Vagina (tissue), 2 donors: ENCODE results near the gene MYO1A.

Experiments
- POLR2A ChIP-seq, 2 donors: fragments of 450-650 bp; IDR thresholded peaks; one replicate each; pipeline ENCODE4 v1.6.1; 2017; ENCODE audit warnings: antibody characterized with exemption in 2 of 2, mild to moderate bottlenecking in 2 of 2, moderate library complexity in 2 of 2
- POLR2AphosphoS5 ChIP-seq, 2 donors: sonication (generic); formaldehyde crosslinking; IDR thresholded peaks; one replicate each; pipeline ENCODE4 v1.9.0; 2017; ENCODE audit warnings: antibody characterized with exemption in 2 of 2, mild to moderate bottlenecking in 2 of 2, low read depth in 1 of 2; ENCODE audit not compliant: insufficient read depth in 1 of 2
- TF ChIP-seq, protein P1 (sequence below), 3 experiments: fragments of 450-650 bp in 2 of 3; fragments of 200-600 bp in 1 of 3; sonication (generic) in 1 of 3; IDR thresholded peaks; one replicate each; pipeline ENCODE4 v1.5.1; 2017 to 2019; ENCODE audit warnings: antibody characterized with exemption in 3 of 3, mild to moderate bottlenecking in 2 of 3, moderate library complexity in 2 of 3

DNA sequence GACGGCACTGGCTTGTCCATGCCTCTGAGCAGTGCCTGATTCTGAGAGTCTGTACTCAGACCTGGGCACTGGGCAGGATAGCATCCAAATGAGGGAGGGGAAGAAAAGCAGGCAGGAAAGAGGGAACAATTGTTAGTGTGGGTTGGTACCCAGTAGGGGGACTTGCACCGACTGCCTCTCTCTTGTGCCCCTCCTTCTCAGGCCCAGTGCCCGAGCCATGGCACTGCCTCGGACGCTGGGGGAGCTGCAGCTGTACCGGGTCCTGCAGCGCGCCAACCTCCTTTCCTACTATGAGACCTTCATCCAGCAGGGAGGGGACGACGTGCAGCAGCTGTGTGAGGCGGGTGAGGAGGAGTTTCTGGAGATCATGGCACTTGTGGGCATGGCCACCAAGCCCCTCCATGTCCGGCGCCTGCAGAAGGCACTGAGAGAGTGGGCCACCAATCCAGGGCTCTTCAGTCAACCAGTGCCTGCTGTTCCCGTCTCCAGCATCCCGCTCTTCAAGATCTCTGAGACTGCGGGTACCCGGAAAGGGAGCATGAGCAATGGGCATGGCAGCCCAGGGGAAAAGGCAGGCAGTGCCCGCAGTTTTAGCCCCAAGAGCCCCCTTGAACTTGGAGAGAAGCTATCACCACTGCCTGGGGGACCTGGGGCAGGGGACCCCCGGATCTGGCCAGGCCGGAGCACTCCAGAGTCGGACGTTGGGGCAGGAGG, 41.2 kb upstream of the MYO1A start:
- TF ChIP-seq, protein P1, sequence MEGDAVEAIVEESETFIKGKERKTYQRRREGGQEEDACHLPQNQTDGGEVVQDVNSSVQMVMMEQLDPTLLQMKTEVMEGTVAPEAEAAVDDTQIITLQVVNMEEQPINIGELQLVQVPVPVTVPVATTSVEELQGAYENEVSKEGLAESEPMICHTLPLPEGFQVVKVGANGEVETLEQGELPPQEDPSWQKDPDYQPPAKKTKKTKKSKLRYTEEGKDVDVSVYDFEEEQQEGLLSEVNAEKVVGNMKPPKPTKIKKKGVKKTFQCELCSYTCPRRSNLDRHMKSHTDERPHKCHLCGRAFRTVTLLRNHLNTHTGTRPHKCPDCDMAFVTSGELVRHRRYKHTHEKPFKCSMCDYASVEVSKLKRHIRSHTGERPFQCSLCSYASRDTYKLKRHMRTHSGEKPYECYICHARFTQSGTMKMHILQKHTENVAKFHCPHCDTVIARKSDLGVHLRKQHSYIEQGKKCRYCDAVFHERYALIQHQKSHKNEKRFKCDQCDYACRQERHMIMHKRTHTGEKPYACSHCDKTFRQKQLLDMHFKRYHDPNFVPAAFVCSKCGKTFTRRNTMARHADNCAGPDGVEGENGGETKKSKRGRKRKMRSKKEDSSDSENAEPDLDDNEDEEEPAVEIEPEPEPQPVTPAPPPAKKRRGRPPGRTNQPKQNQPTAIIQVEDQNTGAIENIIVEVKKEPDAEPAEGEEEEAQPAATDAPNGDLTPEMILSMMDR (IDR thresholded peaks at IDR 0.05), result no peak
- TF ChIP-seq POLR2A (IDR thresholded peaks at IDR 0.05) (no peak), POLR2AphosphoS5 (IDR thresholded peaks at IDR 0.05; ENCODE audit: insufficient read depth in 1 of 2, low read depth in 1 of 2) (no peak)
